Right renal cortex interstitium (tissue), 3 donors: ENCODE results near the gene UPP2. TPM values are rescaled to one million over a fixed set of nuclear protein-coding genes. Genes with fewer than 3 reads are reported as not detected.

Experiments
- polyA plus RNA-seq, 3 donors: library from polyadenylated mRNA; unstranded; fragments of 120-200 nt; gene quantifications; one replicate each; pipeline ENCODE4 v1.2.1, GENCODE V29; 2013; ENCODE audit not compliant: insufficient read length in 3 of 3

The UPP2 gene
- polyA plus RNA-seq, 3 donors = 3.0 to 12.3 (median 11.7) TPM

Other genes with a start within 250 kb of the UPP2 start
- 10 to 100 TPM; 30.8 to 34.3 (median 32.3) TPM for gene ACVR1, start 225.5 kb upstream of the UPP2 start, polyA plus RNA-seq